Measurements from ENCODE around the gene ABCA9. TPM values are rescaled to one million over a fixed set of nuclear protein-coding genes. Genes with fewer than 3 reads are reported as not detected.

The ABCA9 gene
- total and polyA plus RNA-seq, 9 of the 15 experiments (the other 6 are each of a cell fraction or from before 2014, with no cell fraction given), result 0.04 TPM; not detected in 8

DNA sequence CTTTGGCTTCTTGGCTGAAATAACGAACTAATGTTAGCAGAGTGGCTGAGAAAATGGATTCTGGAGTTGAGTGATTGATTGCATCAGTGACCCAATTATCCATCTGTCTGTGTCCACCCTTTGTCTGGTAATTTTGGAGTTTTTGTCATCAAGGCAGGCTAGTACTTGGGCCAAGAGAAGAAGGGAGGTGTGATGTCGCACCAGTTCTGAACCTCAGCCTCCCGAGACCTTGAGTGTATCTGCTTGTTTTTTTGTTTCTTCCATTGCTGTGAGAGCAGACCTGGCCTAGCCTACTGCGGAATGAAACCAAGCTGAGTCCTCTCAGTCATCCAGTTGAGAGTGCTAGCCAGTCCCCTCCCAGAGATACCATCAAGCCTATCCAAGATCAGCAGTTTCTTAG, 110.0 kb downstream of the ABCA9 start (continued):
- TF ChIP-seq, protein P1, sequence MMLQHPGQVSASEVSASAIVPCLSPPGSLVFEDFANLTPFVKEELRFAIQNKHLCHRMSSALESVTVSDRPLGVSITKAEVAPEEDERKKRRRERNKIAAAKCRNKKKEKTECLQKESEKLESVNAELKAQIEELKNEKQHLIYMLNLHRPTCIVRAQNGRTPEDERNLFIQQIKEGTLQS (IDR thresholded peaks at IDR 0.05), result peak; percentile 57; the same call in 1 of the 2 replicates
- TF ChIP-seq, protein P1 (CRISPR knock-in tag; conservative IDR thresholded peaks at IDR 0.05), result no peak
- TF ChIP-seq HLTF (IDR thresholded peaks at IDR 0.05) (no peak), KLF13 (tag; IDR thresholded peaks at IDR 0.05; ENCODE audit: borderline replicate concordance, low read depth) (no peak), JUND (IDR thresholded peaks at IDR 0.05; ENCODE audit: borderline replicate concordance, low read depth, low read length) (0 out of 2 replicates have a peak, but pooled peaks have one; percentile 9), JUND (tag; IDR thresholded peaks at IDR 0.05; ENCODE audit: borderline replicate concordance, low read depth, low read length) (no peak), SUPT5H (IDR thresholded peaks at IDR 0.05) (no peak), ZNF224 (CRISPR knock-in tag; IDR thresholded peaks at IDR 0.05) (no peak), ZNF717 (CRISPR knock-in tag; IDR thresholded peaks at IDR 0.05) (no peak), HMG20A (CRISPR knock-in tag; conservative IDR thresholded peaks at IDR 0.05) (no peak), DACH1 (IDR thresholded peaks at IDR 0.05; ENCODE audit: partially characterized antibody) (no peak), ZNF507 (tag; conservative IDR thresholded peaks at IDR 0.05) (no peak), RBM39 (optimal IDR thresholded peaks at IDR 0.05; ENCODE audit: low read depth, low read length) (no peak), BDP1 (IDR thresholded peaks at IDR 0.05; ENCODE audit: insufficient read depth, insufficient read length) (no peak), MYC (IDR thresholded peaks at IDR 0.05; ENCODE audit: low read depth, low read length) (no peak), MYC (CRISPR knock-in tag; IDR thresholded peaks at IDR 0.05; ENCODE audit: borderline replicate concordance, low read depth) (no peak), MAFG (tag; conservative IDR thresholded peaks at IDR 0.05) (0 out of 2 replicates have a peak, but pooled peaks have one; percentile 37), SMARCA4 (IDR thresholded peaks at IDR 0.05) (no peak), ZKSCAN8 (CRISPR knock-in tag; IDR thresholded peaks at IDR 0.05) (no peak)
- TF ChIP-seq, protein P2, sequence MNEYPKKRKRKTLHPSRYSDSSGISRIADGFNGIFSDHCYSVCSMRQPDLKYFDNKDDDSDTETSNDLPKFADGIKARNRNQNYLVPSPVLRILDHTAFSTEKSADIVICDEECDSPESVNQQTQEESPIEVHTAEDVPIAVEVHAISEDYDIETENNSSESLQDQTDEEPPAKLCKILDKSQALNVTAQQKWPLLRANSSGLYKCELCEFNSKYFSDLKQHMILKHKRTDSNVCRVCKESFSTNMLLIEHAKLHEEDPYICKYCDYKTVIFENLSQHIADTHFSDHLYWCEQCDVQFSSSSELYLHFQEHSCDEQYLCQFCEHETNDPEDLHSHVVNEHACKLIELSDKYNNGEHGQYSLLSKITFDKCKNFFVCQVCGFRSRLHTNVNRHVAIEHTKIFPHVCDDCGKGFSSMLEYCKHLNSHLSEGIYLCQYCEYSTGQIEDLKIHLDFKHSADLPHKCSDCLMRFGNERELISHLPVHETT (CRISPR knock-in tag; conservative IDR thresholded peaks at IDR 0.05 in 1 of 2, IDR thresholded peaks at IDR 0.05 in 1 of 2), result 0 out of 4 replicates have a peak, but pooled peaks of 1 of the 2 experiments have one; percentile 36
- TF ChIP-seq, protein P3, sequence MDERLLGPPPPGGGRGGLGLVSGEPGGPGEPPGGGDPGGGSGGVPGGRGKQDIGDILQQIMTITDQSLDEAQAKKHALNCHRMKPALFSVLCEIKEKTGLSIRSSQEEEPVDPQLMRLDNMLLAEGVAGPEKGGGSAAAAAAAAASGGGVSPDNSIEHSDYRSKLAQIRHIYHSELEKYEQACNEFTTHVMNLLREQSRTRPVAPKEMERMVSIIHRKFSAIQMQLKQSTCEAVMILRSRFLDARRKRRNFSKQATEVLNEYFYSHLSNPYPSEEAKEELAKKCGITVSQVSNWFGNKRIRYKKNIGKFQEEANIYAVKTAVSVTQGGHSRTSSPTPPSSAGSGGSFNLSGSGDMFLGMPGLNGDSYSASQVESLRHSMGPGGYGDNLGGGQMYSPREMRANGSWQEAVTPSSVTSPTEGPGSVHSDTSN (CRISPR knock-in tag; IDR thresholded peaks at IDR 0.05; ENCODE audit: low read depth), result no peak
- TF ChIP-seq, protein P3 (tag; conservative IDR thresholded peaks at IDR 0.05; ENCODE audit: low read depth), result peak; percentile 92
- TF ChIP-seq, protein P4, sequence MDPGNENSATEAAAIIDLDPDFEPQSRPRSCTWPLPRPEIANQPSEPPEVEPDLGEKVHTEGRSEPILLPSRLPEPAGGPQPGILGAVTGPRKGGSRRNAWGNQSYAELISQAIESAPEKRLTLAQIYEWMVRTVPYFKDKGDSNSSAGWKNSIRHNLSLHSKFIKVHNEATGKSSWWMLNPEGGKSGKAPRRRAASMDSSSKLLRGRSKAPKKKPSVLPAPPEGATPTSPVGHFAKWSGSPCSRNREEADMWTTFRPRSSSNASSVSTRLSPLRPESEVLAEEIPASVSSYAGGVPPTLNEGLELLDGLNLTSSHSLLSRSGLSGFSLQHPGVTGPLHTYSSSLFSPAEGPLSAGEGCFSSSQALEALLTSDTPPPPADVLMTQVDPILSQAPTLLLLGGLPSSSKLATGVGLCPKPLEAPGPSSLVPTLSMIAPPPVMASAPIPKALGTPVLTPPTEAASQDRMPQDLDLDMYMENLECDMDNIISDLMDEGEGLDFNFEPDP (CRISPR knock-in tag; IDR thresholded peaks at IDR 0.05), result no peak
- TF ChIP-seq, protein P5, sequence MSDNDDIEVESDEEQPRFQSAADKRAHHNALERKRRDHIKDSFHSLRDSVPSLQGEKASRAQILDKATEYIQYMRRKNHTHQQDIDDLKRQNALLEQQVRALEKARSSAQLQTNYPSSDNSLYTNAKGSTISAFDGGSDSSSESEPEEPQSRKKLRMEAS (CRISPR knock-in tag; IDR thresholded peaks at IDR 0.05), result no peak
